Measurements from ENCODE around the gene ERGIC3.

DNA sequence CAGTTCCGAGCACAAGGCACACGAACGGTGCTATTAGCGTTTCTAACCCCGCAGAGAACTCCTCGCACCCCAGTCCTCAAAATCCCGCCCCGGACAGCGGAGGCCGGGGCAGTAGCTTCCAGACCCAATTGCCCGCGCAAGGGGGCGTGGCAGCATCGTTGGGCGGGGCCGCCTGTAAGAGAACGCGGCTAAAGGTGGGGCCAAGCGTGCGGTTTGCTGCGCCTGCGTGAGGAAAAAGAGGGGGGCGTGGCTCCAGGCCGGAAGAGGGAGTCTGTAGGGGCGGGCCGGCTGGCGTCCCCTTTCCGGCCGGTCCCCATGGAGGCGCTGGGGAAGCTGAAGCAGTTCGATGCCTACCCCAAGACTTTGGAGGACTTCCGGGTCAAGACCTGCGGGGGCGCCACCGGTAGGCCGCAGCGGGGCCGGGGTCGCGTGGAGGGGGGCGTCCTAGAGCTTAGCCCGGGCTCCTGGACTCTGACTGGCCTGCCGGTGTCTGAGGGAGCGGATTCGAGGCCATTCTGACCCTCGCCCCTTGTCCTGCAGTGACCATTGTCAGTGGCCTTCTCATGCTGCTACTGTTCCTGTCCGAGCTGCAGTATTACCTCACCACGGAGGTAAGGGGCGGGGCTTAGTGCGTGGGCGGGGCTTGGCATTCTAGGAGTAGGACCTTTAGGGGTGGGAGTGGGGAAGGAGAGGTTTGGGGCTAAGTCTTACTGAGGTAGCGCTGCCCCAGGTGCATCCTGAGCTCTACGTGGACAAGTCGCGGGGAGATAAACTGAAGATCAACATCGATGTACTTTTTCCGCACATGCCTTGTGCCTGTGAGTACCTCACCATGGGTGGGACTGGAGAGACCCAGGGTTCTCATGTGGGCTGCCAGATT lies at the start of gene ERGIC3:
- TF ChIP-seq, protein P1, sequence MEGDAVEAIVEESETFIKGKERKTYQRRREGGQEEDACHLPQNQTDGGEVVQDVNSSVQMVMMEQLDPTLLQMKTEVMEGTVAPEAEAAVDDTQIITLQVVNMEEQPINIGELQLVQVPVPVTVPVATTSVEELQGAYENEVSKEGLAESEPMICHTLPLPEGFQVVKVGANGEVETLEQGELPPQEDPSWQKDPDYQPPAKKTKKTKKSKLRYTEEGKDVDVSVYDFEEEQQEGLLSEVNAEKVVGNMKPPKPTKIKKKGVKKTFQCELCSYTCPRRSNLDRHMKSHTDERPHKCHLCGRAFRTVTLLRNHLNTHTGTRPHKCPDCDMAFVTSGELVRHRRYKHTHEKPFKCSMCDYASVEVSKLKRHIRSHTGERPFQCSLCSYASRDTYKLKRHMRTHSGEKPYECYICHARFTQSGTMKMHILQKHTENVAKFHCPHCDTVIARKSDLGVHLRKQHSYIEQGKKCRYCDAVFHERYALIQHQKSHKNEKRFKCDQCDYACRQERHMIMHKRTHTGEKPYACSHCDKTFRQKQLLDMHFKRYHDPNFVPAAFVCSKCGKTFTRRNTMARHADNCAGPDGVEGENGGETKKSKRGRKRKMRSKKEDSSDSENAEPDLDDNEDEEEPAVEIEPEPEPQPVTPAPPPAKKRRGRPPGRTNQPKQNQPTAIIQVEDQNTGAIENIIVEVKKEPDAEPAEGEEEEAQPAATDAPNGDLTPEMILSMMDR (IDR thresholded peaks at IDR 0.05; ENCODE audit: poor library complexity): no peak
- no peak for TF ChIP-seq EZH2phosphoT487 (IDR thresholded peaks at IDR 0.05; ENCODE audit: low read depth, severe bottlenecking, unreplicated experiment)

Measured in hepatocyte (in vitro differentiated cells).